Smooth muscle cell (in vitro differentiated cells): Measurements from ENCODE around the gene IGSF9. TPM values are rescaled to one million over a fixed set of nuclear protein-coding genes. Genes with fewer than 3 reads are reported as not detected.

Experiments used
- DNase-seq: peaks from one replicate; lab custom pipeline; 2025; ENCODE audit not compliant: unreplicated experiment; lab: John Stamatoyannopoulos, UW
- H2AFZ ChIP-seq: fragments of 200-600 bp; sonication (generic); 2 replicates; pipeline ENCODE4 v1.6.0; 2016; ENCODE audit warnings: antibody characterized with exemption, low read depth, mild to moderate bottlenecking
- H3F3A ChIP-seq: fragments of 200-600 bp; sonication (generic); 2 replicates; pipeline ENCODE4 v1.6.0; 2017; ENCODE audit warnings: antibody characterized with exemption, low read depth
- H3K27ac ChIP-seq: fragments of 200-600 bp; sonication (generic); 2 replicates; pipeline ENCODE4 v1.5.1; 2016; ENCODE audit warnings: low read depth, mild to moderate bottlenecking
- H3K27me3 ChIP-seq: fragments of 200-600 bp; sonication (generic); 2 replicates; pipeline ENCODE4 v1.6.1; 2016; ENCODE audit warnings: low read depth, mild to moderate bottlenecking
- H3K36me3 ChIP-seq: fragments of 200-600 bp; sonication (generic); 2 replicates; pipeline ENCODE4 v1.5.1; 2016; ENCODE audit warnings: low read depth
- H3K4me1 ChIP-seq: fragments of 200-600 bp; sonication (generic); 2 replicates; pipeline ENCODE4 v1.5.1; 2016; ENCODE audit warnings: low read depth
- H3K4me2 ChIP-seq: fragments of 200-600 bp; sonication (generic); 2 replicates; pipeline ENCODE4 v1.6.0; 2016; ENCODE audit warnings: mild to moderate bottlenecking
- H3K4me3 ChIP-seq: fragments of 200-600 bp; sonication (generic); 2 replicates; pipeline ENCODE4 v1.5.1; 2016; ENCODE audit warnings: mild to moderate bottlenecking
- H3K79me2 ChIP-seq: fragments of 200-600 bp; sonication (generic); 2 replicates; pipeline ENCODE4 v1.6.0; 2016; ENCODE audit warnings: low read depth, mild to moderate bottlenecking
- H3K9ac ChIP-seq: fragments of 200-600 bp; sonication (generic); 2 replicates; pipeline ENCODE4 v1.6.0; 2016; ENCODE audit warnings: low read depth
- H3K9me3 ChIP-seq: fragments of 200-600 bp; sonication (generic); replicated peaks from 2 replicates; pipeline ENCODE4 v1.5.1; 2016; ENCODE audit warnings: low read depth
- H4K20me1 ChIP-seq: fragments of 200-600 bp; sonication (generic); 2 replicates; pipeline ENCODE4 v1.6.0; 2016; ENCODE audit warnings: low read depth
- CTCF ChIP-seq: fragments of 200-600 bp; sonication (generic); IDR thresholded peaks from 2 replicates; pipeline ENCODE4 v1.5.1; 2017; ENCODE audit warnings: borderline replicate concordance, mild to moderate bottlenecking, antibody characterized with exemption; ENCODE audit not compliant: insufficient read depth, poor library complexity, severe bottlenecking
- whole genome bisulfite sequencing: methylation state at CpG from one replicate; pipeline ENCODE4 v1.1.7; 2016; ENCODE audit warnings: low lambda C conversion rate; 5-methylcytosine and 5-hydroxymethylcytosine counted together
- polyA plus RNA-seq: library from polyadenylated mRNA; unstranded; fragments of >200 nt; fragmentation: Nextera tagmentation; extraction: Ambion mirVana; gene quantifications from 2 replicates; pipeline ENCODE4 v1.2.1, GENCODE V29; 2016
- total RNA-seq: library from RNA; depleted of rRNA; stranded (reverse); fragments of >200 nt; gene quantifications from 2 replicates; pipeline ENCODE4 v1.2.3, GENCODE V29; 2014

IGSF9 gene
- total and polyA plus RNA-seq, 2 experiments from 2014 or later, result 0.99 to 2.1 TPM

- TF ChIP-seq CTCF, result no peak
These were observed 27.2 kb upstream of the IGSF9 start for GRCh38 chr1:159972443-159973205.

GRCh38 chr1:159970932-159971342 lies 25.5 kb upstream of the IGSF9 start:
- H3K4me1 ChIP-seq, result no peaks in the 10 kb centered on the region
- no peak overlapping the region for H3K4me2 ChIP-seq
- WGBS, result 45% methylated on average over 9 of the region's 9 CpGs
- H3K27me3 ChIP-seq, result peaks cover 55% of the 10 kb centered on the region
- TF ChIP-seq CTCF, result no peak
- no peak overlapping the region for H3K9ac ChIP-seq
- H4K20me1 ChIP-seq, result no peaks in the 10 kb centered on the region
- no peak overlapping the region for H2AFZ ChIP-seq
- H3K9me3 ChIP-seq, result no peaks in the 10 kb centered on the region
- H3K36me3 ChIP-seq, result no peaks in the 10 kb centered on the region
- H3F3A ChIP-seq, result no peaks in the 10 kb centered on the region
- no peak overlapping the region for H3K4me3 ChIP-seq
- H3K79me2 ChIP-seq, result no peaks in the 10 kb centered on the region
- no peak for DNase-seq
- no peak overlapping the region for H3K27ac ChIP-seq

More at GRCh38 chr1:159972443-159973205, 27.2 kb upstream of the IGSF9 start:
- no peak overlapping the region for H3K27ac ChIP-seq
- no peaks in the 10 kb centered on the region for H3K36me3 ChIP-seq
- H3K4me2 ChIP-seq, result no peak overlapping the region
- no peaks in the 10 kb centered on the region for H3K79me2 ChIP-seq
- DNase-seq, result no peak
- WGBS, result 90% methylated on average over 8 of the region's 8 CpGs
- H3K4me3 ChIP-seq, result no peak overlapping the region
- H3K9ac ChIP-seq, result no peak overlapping the region
- H3F3A ChIP-seq, result no peaks in the 10 kb centered on the region
- no peaks in the 10 kb centered on the region for H4K20me1 ChIP-seq
- no peaks in the 10 kb centered on the region for H3K4me1 ChIP-seq
- H3K27me3 ChIP-seq, result peaks cover 57% of the 10 kb centered on the region
- H2AFZ ChIP-seq, result no peak overlapping the region
- H3K9me3 ChIP-seq, result no peaks in the 10 kb centered on the region

GRCh38 chr1:159968901-159969300 lies 23.5 kb upstream of the IGSF9 start:
- no peak for DNase-seq
- Histone ChIP-seq H4K20me1 (no peaks in the 10 kb centered on the region), H3K9ac (no peak overlapping the region), H3K4me3 (no peak overlapping the region), H3K36me3 (no peaks in the 10 kb centered on the region), H3K27me3 (peaks cover 47% of the 10 kb centered on the region), H2AFZ (no peak overlapping the region), H3K27ac (no peak overlapping the region), H3K4me2 (no peak overlapping the region), H3K9me3 (no peaks in the 10 kb centered on the region), H3K79me2 (no peaks in the 10 kb centered on the region), H3F3A (no peaks in the 10 kb centered on the region), H3K4me1 (no peaks in the 10 kb centered on the region)
- 94% methylated on average over 3 of the region's 3 CpGs for WGBS
- TF ChIP-seq CTCF, result no peak

GRCh38 chr1:159965263-159965662 lies 19.9 kb upstream of the IGSF9 start:
- 83% methylated on average over 2 of the region's 2 CpGs for WGBS
- Histone ChIP-seq H3K79me2 (no peaks in the 10 kb centered on the region), H3K4me1 (no peaks in the 10 kb centered on the region), H3K36me3 (no peaks in the 10 kb centered on the region), H3K9me3 (no peaks in the 10 kb centered on the region), H3K9ac (no peak overlapping the region), H3K4me2 (no peak overlapping the region), H3K27me3 (peaks cover 40% of the 10 kb centered on the region), H4K20me1 (no peaks in the 10 kb centered on the region), H3K4me3 (no peak overlapping the region), H3K27ac (no peak overlapping the region), H3F3A (no peaks in the 10 kb centered on the region), H2AFZ (no peak overlapping the region)
- DNase-seq, result no peak
- TF ChIP-seq CTCF, result no peak
